ENCODE measurements around the gene NYAP2.

Gene NYAP2

DNA sequence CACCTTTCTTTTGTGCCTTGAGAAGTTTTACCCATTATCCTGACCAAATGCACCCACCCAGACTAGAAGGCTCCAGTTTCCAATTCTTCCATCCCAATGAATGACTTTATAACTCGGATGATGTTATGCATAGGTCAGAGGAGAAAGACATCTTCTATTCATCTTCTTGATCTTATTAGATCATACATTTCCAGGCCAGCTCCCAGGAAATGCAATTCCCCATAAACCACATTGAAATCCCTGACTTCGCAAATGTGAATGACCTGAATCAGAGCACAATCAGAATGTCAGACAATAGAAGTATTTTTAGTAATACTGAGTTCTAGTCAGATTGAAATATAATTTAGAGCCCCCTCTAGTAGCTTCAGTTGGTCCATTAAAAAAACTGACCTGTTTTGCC, 62.9 kb downstream of the NYAP2 start:
- Histone ChIP-seq H3K27ac (ENCODE audit: low read length) (no peak overlapping the region), H3K27me3 (ENCODE audit: low read depth, low read length) (no peaks in the 10 kb centered on the region), H3K36me3 (ENCODE audit: control insufficient read depth in 1 of 2, insufficient read depth in 2 of 2, low read length in 2 of 2) (no peaks in the 10 kb centered on the region), H3K9me3 (ENCODE audit: control insufficient read depth in 1 of 2, low read length in 2 of 2) (no peaks in the 10 kb centered on the region), H3K4me1 (ENCODE audit: control insufficient read depth in 1 of 2, insufficient read depth in 2 of 2, low read length in 2 of 2) (no peaks in the 10 kb centered on the region), H3K4me3 (ENCODE audit: low read depth in 1 of 2, low read length in 2 of 2) (no peak overlapping the region)

- Histone ChIP-seq H3K27ac (ENCODE audit: low read length) (no peak overlapping the region), H3K9me3 (ENCODE audit: control insufficient read depth in 1 of 2, low read length in 2 of 2) (no peaks in the 10 kb centered on the region), H3K4me1 (ENCODE audit: control insufficient read depth in 1 of 2, insufficient read depth in 2 of 2, low read length in 2 of 2) (no peaks in the 10 kb centered on the region), H3K4me3 (ENCODE audit: low read depth in 1 of 2, low read length in 2 of 2) (no peak overlapping the region), H3K27me3 (ENCODE audit: low read depth, low read length) (no peaks in the 10 kb centered on the region), H3K36me3 (ENCODE audit: control insufficient read depth in 1 of 2, insufficient read depth in 2 of 2, low read length in 2 of 2) (no peaks in the 10 kb centered on the region)
Observed at GRCh38 chr2:225462945-225463344, 63.4 kb downstream of the NYAP2 start.

DNA sequence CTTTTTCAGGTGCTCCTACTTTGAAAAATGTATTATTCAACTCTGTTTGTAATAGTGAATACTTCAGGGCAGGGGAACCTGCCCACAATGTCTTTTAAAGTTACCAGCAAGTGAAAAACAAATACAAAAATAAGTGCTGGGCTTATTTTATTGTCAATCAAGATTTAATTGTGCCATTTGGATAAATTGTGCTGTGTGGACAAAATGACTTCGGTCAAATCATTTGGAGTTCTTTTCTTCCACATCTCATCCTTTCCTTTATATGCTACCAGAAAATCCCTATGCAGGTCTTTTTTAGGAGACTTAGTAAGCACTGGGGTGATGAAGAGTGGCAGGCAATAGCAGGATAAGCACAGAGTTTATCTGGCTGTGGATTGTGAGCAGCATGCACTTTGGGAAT, 63.9 kb downstream of the NYAP2 start:
- no peak overlapping the region for H3K27ac ChIP-seq (ENCODE audit: low read length)
- no peaks in the 10 kb centered on the region for H3K4me1 ChIP-seq (ENCODE audit: control insufficient read depth in 1 of 2, insufficient read depth in 2 of 2, low read length in 2 of 2)

GRCh38 chr2:225464346-225465025, 65.0 kb downstream of the NYAP2 start:
- no peaks in the 10 kb centered on the region for H3K27me3 ChIP-seq (ENCODE audit: low read depth, low read length)
- H3K9me3 ChIP-seq (ENCODE audit: control insufficient read depth in 1 of 2, low read length in 2 of 2): no peaks in the 10 kb centered on the region
- no peak overlapping the region for H3K27ac ChIP-seq (ENCODE audit: low read length)
- peak overlapping the region; percentile 13 to 49 for H3K4me3 ChIP-seq (ENCODE audit: low read depth in 1 of 2, low read length in 2 of 2)
- H3K4me1 ChIP-seq (ENCODE audit: control insufficient read depth in 1 of 2, insufficient read depth in 2 of 2, low read length in 2 of 2): no peaks in the 10 kb centered on the region
- no peaks in the 10 kb centered on the region for H3K36me3 ChIP-seq (ENCODE audit: control insufficient read depth in 1 of 2, insufficient read depth in 2 of 2, low read length in 2 of 2)

More for the DNA sequence above, 63.9 kb downstream of the NYAP2 start:
- no peak overlapping the region for H3K4me3 ChIP-seq (ENCODE audit: low read depth in 1 of 2, low read length in 2 of 2)
- no peaks in the 10 kb centered on the region for H3K9me3 ChIP-seq (ENCODE audit: control insufficient read depth in 1 of 2, low read length in 2 of 2)
- H3K36me3 ChIP-seq (ENCODE audit: control insufficient read depth in 1 of 2, insufficient read depth in 2 of 2, low read length in 2 of 2): no peaks in the 10 kb centered on the region
- no peaks in the 10 kb centered on the region for H3K27me3 ChIP-seq (ENCODE audit: low read depth, low read length)

- Histone ChIP-seq H3K4me3 (ENCODE audit: low read depth in 1 of 2, low read length in 2 of 2) (no peak overlapping the region), H3K9me3 (ENCODE audit: control insufficient read depth in 1 of 2, low read length in 2 of 2) (no peaks in the 10 kb centered on the region), H3K4me1 (ENCODE audit: control insufficient read depth in 1 of 2, insufficient read depth in 2 of 2, low read length in 2 of 2) (no peaks in the 10 kb centered on the region), H3K36me3 (ENCODE audit: control insufficient read depth in 1 of 2, insufficient read depth in 2 of 2, low read length in 2 of 2) (no peaks in the 10 kb centered on the region), H3K27me3 (ENCODE audit: low read depth, low read length) (no peaks in the 10 kb centered on the region), H3K27ac (ENCODE audit: low read length) (no peak overlapping the region)
Observed at GRCh38 chr2:225465827-225466226, 66.3 kb downstream of the NYAP2 start.

DNA sequence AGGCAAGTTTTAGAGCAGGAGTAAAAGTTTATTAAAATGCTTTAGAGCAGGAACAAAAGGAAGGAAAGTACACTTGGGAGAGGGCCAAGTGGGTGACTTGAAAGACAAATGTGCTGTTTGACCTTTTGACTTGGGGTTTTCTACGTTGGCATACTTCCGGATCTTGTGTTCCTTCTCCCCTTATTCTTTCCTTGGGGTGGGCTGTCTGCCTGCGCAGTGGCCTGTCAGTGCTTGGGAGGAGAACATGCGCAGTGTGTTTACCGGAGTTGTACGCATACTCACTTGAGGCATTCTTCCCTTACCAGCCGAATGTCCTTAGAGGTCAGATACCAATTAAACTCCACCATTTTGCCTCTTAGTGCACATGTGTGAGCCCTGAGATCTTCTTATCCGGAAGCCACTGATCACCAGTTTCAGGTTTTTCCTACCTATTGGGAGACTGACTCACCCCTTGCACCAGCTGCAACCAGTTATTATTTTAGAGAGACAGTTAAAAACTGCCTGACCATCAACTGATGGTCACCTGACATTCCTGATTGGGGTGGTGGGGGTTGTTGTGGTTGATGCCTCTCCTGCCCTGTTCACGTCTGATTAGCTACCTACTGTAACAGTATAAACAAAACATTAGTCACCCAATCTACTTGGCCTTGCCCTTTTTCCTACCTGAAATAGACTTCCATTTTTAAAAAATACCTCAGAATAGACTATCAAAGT, 67.5 kb downstream of the NYAP2 start:
- Histone ChIP-seq H3K36me3 (ENCODE audit: control insufficient read depth in 1 of 2, insufficient read depth in 2 of 2, low read length in 2 of 2) (no peaks in the 10 kb centered on the region), H3K4me3 (ENCODE audit: low read depth in 1 of 2, low read length in 2 of 2) (no peak overlapping the region), H3K27ac (ENCODE audit: low read length) (no peak overlapping the region), H3K9me3 (ENCODE audit: control insufficient read depth in 1 of 2, low read length in 2 of 2) (no peaks in the 10 kb centered on the region), H3K4me1 (ENCODE audit: control insufficient read depth in 1 of 2, insufficient read depth in 2 of 2, low read length in 2 of 2) (no peaks in the 10 kb centered on the region), H3K27me3 (ENCODE audit: low read depth, low read length) (no peaks in the 10 kb centered on the region)

DNA sequence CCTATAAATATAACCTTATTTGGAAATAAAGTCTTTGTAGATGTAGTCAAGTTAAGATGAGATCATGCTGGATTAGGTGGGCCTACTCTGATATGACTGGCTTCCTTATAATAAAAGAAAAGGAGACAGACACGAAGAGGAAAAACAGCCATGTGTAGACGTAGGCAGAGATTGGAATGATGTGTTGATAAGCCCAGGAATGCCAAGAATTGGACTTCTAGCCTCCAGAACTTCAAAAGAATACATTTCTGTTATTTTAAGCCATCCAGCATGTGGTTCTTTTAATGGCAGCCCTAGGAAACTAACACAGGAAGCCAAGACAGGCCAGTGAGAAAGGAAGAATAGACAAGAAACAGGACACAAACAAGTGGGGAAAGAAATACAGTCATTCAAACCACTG, 68.6 kb downstream of the NYAP2 start:
- Histone ChIP-seq H3K27ac (ENCODE audit: low read length) (no peak overlapping the region), H3K36me3 (ENCODE audit: control insufficient read depth in 1 of 2, insufficient read depth in 2 of 2, low read length in 2 of 2) (no peaks in the 10 kb centered on the region), H3K4me1 (ENCODE audit: control insufficient read depth in 1 of 2, insufficient read depth in 2 of 2, low read length in 2 of 2) (no peaks in the 10 kb centered on the region), H3K4me3 (ENCODE audit: low read depth in 1 of 2, low read length in 2 of 2) (no peak overlapping the region), H3K27me3 (ENCODE audit: low read depth, low read length) (no peaks in the 10 kb centered on the region), H3K9me3 (ENCODE audit: control insufficient read depth in 1 of 2, low read length in 2 of 2) (no peaks in the 10 kb centered on the region)

DNA sequence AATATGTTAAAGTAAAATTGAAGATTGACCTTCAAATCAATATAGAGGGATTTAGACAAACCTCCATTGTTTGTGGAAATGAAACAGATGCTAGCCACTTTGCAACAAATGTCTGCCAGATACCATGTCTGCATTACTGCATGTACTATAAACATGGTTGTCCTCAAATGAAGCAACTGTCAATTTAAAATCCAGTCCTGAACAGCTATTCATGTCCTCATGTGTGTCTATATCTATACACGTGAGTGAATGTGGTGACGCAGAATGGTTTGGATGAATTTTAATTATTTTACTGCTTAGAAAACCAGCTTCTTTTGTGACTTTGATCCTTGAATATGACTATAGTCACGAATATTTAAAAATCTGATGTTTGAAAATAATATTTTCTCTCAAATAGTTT, 71.5 kb downstream of the NYAP2 start:
- Histone ChIP-seq H3K9me3 (ENCODE audit: control insufficient read depth in 1 of 2, low read length in 2 of 2) (no peaks in the 10 kb centered on the region), H3K4me3 (ENCODE audit: low read depth in 1 of 2, low read length in 2 of 2) (no peak overlapping the region), H3K27ac (ENCODE audit: low read length) (no peak overlapping the region), H3K36me3 (ENCODE audit: control insufficient read depth in 1 of 2, insufficient read depth in 2 of 2, low read length in 2 of 2) (no peaks in the 10 kb centered on the region), H3K4me1 (ENCODE audit: control insufficient read depth in 1 of 2, insufficient read depth in 2 of 2, low read length in 2 of 2) (no peaks in the 10 kb centered on the region), H3K27me3 (ENCODE audit: low read depth, low read length) (no peaks in the 10 kb centered on the region)

GRCh38 chr2:225471482-225471881, 72.0 kb downstream of the NYAP2 start:
- Histone ChIP-seq H3K9me3 (ENCODE audit: control insufficient read depth in 1 of 2, low read length in 2 of 2) (no peaks in the 10 kb centered on the region), H3K27ac (ENCODE audit: low read length) (no peak overlapping the region), H3K36me3 (ENCODE audit: control insufficient read depth in 1 of 2, insufficient read depth in 2 of 2, low read length in 2 of 2) (no peaks in the 10 kb centered on the region), H3K4me3 (ENCODE audit: low read depth in 1 of 2, low read length in 2 of 2) (no peak overlapping the region), H3K4me1 (ENCODE audit: control insufficient read depth in 1 of 2, insufficient read depth in 2 of 2, low read length in 2 of 2) (no peaks in the 10 kb centered on the region), H3K27me3 (ENCODE audit: low read depth, low read length) (no peaks in the 10 kb centered on the region)

- H3K4me1 ChIP-seq (ENCODE audit: control insufficient read depth in 1 of 2, insufficient read depth in 2 of 2, low read length in 2 of 2): no peaks in the 10 kb centered on the region
- no peaks in the 10 kb centered on the region for H3K36me3 ChIP-seq (ENCODE audit: control insufficient read depth in 1 of 2, insufficient read depth in 2 of 2, low read length in 2 of 2)
- H3K4me3 ChIP-seq (ENCODE audit: low read depth in 1 of 2, low read length in 2 of 2): no peak overlapping the region
- no peak overlapping the region for H3K27ac ChIP-seq (ENCODE audit: low read length)
- H3K27me3 ChIP-seq (ENCODE audit: low read depth, low read length): no peaks in the 10 kb centered on the region
- H3K9me3 ChIP-seq (ENCODE audit: control insufficient read depth in 1 of 2, low read length in 2 of 2): no peaks in the 10 kb centered on the region
Observed at GRCh38 chr2:225472161-225472560, 72.7 kb downstream of the NYAP2 start.

DNA sequence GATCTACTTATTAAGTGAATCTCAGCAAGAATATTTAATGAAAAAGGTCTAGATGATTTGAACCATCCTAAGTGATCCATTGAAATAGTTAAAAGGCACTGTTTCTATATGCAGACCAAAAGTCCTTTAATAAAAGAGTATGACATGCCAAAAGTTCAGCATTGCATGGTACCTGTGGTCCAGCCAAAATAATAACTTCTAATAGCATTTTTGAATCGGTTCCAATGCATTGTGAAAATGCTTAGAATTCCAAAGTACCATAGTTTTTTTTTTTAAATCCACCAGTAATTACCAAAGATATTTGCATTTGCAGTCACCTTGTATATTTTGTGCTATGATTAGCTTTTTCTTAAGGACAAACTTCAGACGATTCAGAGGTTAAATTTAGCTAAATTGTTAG, 79.9 kb downstream of the NYAP2 start:
- H3K4me3 ChIP-seq (ENCODE audit: low read depth in 1 of 2, low read length in 2 of 2): no peak overlapping the region
- H3K4me1 ChIP-seq (ENCODE audit: control insufficient read depth in 1 of 2, insufficient read depth in 2 of 2, low read length in 2 of 2): no peaks in the 10 kb centered on the region
- no peaks in the 10 kb centered on the region for H3K27me3 ChIP-seq (ENCODE audit: low read depth, low read length)
- no peaks in the 10 kb centered on the region for H3K9me3 ChIP-seq (ENCODE audit: control insufficient read depth in 1 of 2, low read length in 2 of 2)
- H3K27ac ChIP-seq (ENCODE audit: low read length): no peak overlapping the region
- H3K36me3 ChIP-seq (ENCODE audit: control insufficient read depth in 1 of 2, insufficient read depth in 2 of 2, low read length in 2 of 2): no peaks in the 10 kb centered on the region

DNA sequence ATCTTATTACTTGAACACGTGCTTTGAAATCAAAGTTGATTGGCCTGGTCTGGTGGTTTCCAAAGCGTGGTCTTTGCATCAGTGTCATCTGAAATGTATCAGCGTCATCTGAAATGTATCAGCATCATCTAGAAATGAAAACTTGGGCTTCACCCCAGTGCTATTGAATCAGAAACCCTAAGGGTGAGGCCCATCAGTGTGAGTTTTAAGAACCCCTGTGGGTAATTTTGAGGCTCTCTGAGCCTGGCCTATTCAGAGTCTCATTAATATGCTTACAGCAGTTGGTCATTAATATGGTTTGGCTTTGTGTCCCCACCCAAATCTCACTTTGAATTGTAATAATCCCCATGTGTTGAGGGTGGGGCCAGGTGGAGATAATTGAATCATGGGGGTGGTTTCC, 85.2 kb downstream of the NYAP2 start:
- Histone ChIP-seq H3K4me1 (ENCODE audit: control insufficient read depth in 1 of 2, insufficient read depth in 2 of 2, low read length in 2 of 2) (no peaks in the 10 kb centered on the region), H3K4me3 (ENCODE audit: low read depth in 1 of 2, low read length in 2 of 2) (no peak overlapping the region), H3K36me3 (ENCODE audit: control insufficient read depth in 1 of 2, insufficient read depth in 2 of 2, low read length in 2 of 2) (no peaks in the 10 kb centered on the region), H3K27me3 (ENCODE audit: low read depth, low read length) (no peaks in the 10 kb centered on the region), H3K27ac (ENCODE audit: low read length) (no peak overlapping the region), H3K9me3 (ENCODE audit: control insufficient read depth in 1 of 2, low read length in 2 of 2) (no peaks in the 10 kb centered on the region)

Measured in muscle layer of duodenum (tissue), 2 donors.